ENCODE data around the gene MTR.

DNA sequence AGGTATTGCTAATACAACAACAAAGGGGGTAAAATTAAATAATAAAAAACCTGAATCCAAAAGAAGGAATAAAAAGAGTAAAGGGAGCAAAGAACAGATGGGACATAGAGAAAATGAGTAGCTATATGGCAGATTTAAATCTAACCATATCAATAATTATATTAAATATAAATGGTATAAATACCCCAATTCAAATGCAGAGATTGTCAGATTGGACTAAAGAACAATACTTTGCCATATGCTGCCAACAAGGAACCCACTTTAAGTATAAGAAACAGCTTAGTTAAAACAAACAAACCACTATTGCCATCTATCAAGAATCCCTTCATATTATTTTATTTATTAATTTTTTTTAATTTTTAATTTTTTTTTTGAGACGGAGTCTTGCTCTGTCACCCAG, 122.4 kb downstream of the MTR start:
- TF ChIP-seq, protein P1, sequence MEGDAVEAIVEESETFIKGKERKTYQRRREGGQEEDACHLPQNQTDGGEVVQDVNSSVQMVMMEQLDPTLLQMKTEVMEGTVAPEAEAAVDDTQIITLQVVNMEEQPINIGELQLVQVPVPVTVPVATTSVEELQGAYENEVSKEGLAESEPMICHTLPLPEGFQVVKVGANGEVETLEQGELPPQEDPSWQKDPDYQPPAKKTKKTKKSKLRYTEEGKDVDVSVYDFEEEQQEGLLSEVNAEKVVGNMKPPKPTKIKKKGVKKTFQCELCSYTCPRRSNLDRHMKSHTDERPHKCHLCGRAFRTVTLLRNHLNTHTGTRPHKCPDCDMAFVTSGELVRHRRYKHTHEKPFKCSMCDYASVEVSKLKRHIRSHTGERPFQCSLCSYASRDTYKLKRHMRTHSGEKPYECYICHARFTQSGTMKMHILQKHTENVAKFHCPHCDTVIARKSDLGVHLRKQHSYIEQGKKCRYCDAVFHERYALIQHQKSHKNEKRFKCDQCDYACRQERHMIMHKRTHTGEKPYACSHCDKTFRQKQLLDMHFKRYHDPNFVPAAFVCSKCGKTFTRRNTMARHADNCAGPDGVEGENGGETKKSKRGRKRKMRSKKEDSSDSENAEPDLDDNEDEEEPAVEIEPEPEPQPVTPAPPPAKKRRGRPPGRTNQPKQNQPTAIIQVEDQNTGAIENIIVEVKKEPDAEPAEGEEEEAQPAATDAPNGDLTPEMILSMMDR (conservative IDR thresholded peaks at IDR 0.05 in 1 of 2, IDR thresholded peaks at IDR 0.05 in 1 of 2; ENCODE audit: extremely low read depth in 1 of 2, insufficient read depth in 1 of 2, low read depth in 1 of 2, low read length in 2 of 2): no peak
- TF ChIP-seq EZH2 (IDR thresholded peaks at IDR 0.05; ENCODE audit: borderline replicate concordance, low read length): no peak

Measured in mammary epithelial cell (primary cell).